Suprapubic skin (tissue), 4 donors: ENCODE results near the gene GJC2.

Experiments
- EP300 ChIP-seq: sonication (generic); formaldehyde crosslinking; IDR thresholded peaks from one replicate; pipeline ENCODE4 v1.6.1; 2017; ENCODE audit warnings: antibody characterized with exemption
- POLR2A ChIP-seq, 2 donors: fragments of 450-650 bp; IDR thresholded peaks; one replicate each; pipeline ENCODE4 v1.6.1; 2017; ENCODE audit warnings: antibody characterized with exemption in 2 of 2, mild to moderate bottlenecking in 2 of 2, moderate library complexity in 2 of 2
- POLR2AphosphoS5 ChIP-seq, 3 donors: sonication (generic); formaldehyde crosslinking; IDR thresholded peaks; one replicate each; pipeline ENCODE4 v1.6.1; 2017; ENCODE audit warnings: antibody characterized with exemption in 3 of 3
- TF ChIP-seq, protein P1 (sequence below), 2 donors: fragments of 200-600 bp in 1 of 2; fragments of 450-650 bp in 1 of 2; sonication (generic) in 1 of 2; IDR thresholded peaks; one replicate each; pipeline ENCODE4 v1.5.1; 2016 to 2019; ENCODE audit warnings: antibody characterized with exemption in 2 of 2, mild to moderate bottlenecking in 1 of 2, moderate library complexity in 1 of 2

DNA sequence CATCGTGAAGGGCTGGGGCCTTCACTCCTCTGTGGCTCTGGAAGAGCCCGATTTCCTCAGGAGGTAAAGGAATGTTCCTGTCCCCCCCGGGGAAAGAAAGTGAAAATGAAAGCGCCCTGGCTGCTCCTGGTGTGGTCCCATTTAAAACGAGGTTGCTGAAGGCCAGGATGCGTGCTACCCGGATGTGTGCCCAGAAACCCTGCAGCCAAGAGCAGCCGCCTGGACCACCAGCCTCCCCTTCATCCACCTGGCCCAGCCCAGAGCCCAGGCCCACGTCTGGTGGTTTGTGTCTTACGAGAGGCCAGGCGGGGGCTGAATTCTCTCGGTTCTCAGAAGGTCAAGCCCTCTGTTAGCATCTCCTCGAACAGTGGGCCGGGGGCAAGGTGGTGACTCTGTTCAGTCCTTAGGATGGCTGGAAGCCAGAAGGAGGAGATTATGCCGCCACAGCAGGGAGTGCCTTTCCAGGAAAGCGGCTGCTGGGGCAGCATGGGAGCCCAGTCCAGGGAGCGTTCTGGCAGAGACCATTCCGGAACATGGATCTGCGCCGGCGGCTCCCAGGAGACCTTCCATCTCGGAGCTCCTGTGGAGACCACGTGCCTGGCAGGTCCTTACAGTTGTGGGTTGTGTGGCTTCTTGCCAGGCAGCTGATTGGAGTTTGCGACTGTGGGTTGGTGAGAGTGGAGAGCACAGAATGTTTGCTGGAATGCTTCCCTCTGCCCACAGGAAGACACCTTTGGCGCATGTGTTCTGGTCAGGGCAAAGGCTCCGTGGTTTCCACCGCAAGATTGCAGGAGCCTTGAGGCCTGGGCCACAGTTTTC is 8.3 kb upstream of the GJC2 start:
- TF ChIP-seq, protein P1, sequence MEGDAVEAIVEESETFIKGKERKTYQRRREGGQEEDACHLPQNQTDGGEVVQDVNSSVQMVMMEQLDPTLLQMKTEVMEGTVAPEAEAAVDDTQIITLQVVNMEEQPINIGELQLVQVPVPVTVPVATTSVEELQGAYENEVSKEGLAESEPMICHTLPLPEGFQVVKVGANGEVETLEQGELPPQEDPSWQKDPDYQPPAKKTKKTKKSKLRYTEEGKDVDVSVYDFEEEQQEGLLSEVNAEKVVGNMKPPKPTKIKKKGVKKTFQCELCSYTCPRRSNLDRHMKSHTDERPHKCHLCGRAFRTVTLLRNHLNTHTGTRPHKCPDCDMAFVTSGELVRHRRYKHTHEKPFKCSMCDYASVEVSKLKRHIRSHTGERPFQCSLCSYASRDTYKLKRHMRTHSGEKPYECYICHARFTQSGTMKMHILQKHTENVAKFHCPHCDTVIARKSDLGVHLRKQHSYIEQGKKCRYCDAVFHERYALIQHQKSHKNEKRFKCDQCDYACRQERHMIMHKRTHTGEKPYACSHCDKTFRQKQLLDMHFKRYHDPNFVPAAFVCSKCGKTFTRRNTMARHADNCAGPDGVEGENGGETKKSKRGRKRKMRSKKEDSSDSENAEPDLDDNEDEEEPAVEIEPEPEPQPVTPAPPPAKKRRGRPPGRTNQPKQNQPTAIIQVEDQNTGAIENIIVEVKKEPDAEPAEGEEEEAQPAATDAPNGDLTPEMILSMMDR (IDR thresholded peaks at IDR 0.05): no peak
- TF ChIP-seq POLR2AphosphoS5 (IDR thresholded peaks at IDR 0.05): no peak
- TF ChIP-seq POLR2A (IDR thresholded peaks at IDR 0.05): no peak
- TF ChIP-seq EP300: no peak
